Upper lobe of right lung (tissue), 1 donor: Measurements from ENCODE around the gene FFAR3. TPM values are rescaled to one million over a fixed set of nuclear protein-coding genes. Genes with fewer than 3 reads are reported as not detected.

Source experiments
- ATAC-seq: fragments of 200-7000 bp; cut with Tn5 transposase; one replicate; pipeline ENCODE4 v1.9.1; 2020; ENCODE audit warnings: mild to moderate bottlenecking, moderate library complexity
- DNase-seq: peaks from one replicate; pipeline ENCODE4 v3.0.0-alpha.2; 2020
- H3K27ac ChIP-seq: fragments of 200-600 bp; one replicate; pipeline ENCODE4 v1.8.0; 2022
- H3K27me3 ChIP-seq: fragments of 200-600 bp; one replicate; pipeline ENCODE4 v1.8.0; 2022; ENCODE audit warnings: mild to moderate bottlenecking
- H3K36me3 ChIP-seq: fragments of 200-600 bp; one replicate; pipeline ENCODE4 v1.8.0; 2022
- H3K4me1 ChIP-seq: fragments of 200-600 bp; one replicate; pipeline ENCODE4 v1.8.0; 2022
- H3K4me3 ChIP-seq: fragments of 200-600 bp; one replicate; pipeline ENCODE4 v1.8.0; 2022; ENCODE audit warnings: mild to moderate bottlenecking
- H3K9me3 ChIP-seq: fragments of 200-600 bp; one replicate; pipeline ENCODE4 v1.8.0; 2022
- intact Hi-C: fragments of 100-400 bp; cut with DNase I; formaldehyde crosslinking; loops from one replicate; pipeline ENCODE4 v1.11.0; 2022
- total RNA-seq: library from RNA; stranded (reverse); fragmentation: NEBNext Ultra II Directional; extraction: Animal tissue kit (Norgen Biotek cat#: 25700); gene quantifications from one replicate; pipeline ENCODE4 v1.2.1, GENCODE V29; 2021
- TF ChIP-seq, protein P1 (sequence below): fragments of 200-600 bp; IDR thresholded peaks from one replicate; pipeline ENCODE4 v1.8.0; 2022; ENCODE audit warnings: antibody characterized with exemption
- donor health status: DM: no; HTN: yes; CAD: no; lungs with severe emphysema.

Gene FFAR3
- total RNA-seq, 1 donor from 2014 or later = not detected

DNA sequence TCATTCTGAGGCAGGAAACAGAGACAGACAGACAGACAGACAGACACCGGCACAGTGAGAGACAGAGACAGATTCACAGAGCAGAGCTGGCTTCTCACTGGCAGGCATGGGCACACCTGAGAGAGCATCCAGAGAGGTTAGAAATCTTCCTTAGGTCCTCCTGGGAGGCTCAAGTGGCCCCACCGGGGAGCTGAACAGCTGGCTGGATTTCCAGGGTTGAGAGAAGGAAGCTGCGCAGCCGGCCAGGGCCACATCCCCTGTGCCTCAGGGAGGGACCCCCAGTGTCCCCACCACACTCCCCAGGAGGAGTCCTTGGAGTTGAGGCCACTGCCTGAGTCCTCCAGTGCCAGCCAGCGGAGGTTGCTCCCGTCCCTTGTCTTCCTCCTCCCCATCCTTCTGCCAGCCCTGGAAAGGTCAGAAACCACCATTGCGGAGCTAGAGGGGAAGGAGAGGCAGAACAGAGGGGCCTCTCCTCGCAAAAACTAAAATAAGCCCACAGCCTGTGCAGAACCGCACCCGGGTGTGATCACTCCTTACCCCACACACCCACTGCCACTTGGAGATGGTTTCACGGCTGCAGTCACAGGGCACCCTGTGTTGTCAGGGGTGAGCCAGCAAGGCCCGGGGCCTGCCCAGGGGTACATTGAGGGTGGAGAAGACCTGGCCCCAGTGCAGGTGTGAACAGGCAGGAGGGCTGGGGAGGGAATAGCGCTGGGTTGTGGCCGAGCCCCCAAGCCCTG lies 4.2 kb downstream of the FFAR3 start:
- intact Hi-C loops = no loop called here

DNA sequence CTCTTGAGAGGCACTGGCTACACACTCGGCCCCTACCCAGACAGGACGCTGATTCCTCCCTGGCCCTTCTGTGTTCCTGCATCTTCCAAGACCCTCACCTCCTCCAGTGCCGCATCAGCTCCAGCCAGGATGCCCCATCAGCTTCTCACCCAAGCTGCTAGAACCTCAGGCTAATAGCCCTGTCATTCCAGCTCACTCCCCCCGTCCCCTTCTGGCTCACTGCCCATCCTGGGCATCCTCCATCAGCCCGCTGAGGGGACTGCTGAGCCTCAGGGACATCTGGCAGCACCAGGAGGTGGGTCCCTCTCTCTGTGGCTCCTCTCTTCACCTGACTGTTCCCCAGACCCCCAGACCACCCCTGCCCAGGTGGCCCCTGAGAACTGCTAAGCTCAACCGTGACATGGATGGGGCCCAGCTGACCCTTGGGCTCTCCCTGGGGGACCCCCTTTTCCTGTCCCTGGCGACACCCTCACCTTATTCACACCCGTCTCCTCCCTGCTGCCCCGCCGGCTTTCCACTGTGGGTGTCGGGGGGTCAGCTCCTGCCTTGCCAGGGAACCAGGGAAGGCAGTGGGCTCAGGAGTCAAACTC lies 4.8 kb downstream of the FFAR3 start:
- H3K27me3 ChIP-seq = no peaks in the 10 kb centered on the region
- TF ChIP-seq, protein P1, sequence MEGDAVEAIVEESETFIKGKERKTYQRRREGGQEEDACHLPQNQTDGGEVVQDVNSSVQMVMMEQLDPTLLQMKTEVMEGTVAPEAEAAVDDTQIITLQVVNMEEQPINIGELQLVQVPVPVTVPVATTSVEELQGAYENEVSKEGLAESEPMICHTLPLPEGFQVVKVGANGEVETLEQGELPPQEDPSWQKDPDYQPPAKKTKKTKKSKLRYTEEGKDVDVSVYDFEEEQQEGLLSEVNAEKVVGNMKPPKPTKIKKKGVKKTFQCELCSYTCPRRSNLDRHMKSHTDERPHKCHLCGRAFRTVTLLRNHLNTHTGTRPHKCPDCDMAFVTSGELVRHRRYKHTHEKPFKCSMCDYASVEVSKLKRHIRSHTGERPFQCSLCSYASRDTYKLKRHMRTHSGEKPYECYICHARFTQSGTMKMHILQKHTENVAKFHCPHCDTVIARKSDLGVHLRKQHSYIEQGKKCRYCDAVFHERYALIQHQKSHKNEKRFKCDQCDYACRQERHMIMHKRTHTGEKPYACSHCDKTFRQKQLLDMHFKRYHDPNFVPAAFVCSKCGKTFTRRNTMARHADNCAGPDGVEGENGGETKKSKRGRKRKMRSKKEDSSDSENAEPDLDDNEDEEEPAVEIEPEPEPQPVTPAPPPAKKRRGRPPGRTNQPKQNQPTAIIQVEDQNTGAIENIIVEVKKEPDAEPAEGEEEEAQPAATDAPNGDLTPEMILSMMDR = no peak
- H3K4me3 ChIP-seq = no peak overlapping the region
- no peaks in the 10 kb centered on the region for H3K36me3 ChIP-seq
- no peaks in the 10 kb centered on the region for H3K9me3 ChIP-seq
- ATAC-seq = no peak
- H3K4me1 ChIP-seq = peaks cover 2% of the 10 kb centered on the region
- intact Hi-C loops = no loop called here
- DNase-seq = peak; percentile 54
- H3K27ac ChIP-seq = no peak overlapping the region

More for the DNA sequence above, 4.2 kb downstream of the FFAR3 start:
- H3K27me3 ChIP-seq = no peaks in the 10 kb centered on the region
- ATAC-seq = no peak
- no peaks in the 10 kb centered on the region for H3K9me3 ChIP-seq
- TF ChIP-seq, protein P1 = no peak
- peaks cover 7% of the 10 kb centered on the region for H3K4me1 ChIP-seq
- no peak for DNase-seq
- no peaks in the 10 kb centered on the region for H3K36me3 ChIP-seq
- no peak overlapping the region for H3K4me3 ChIP-seq
- no peak overlapping the region for H3K27ac ChIP-seq

DNA sequence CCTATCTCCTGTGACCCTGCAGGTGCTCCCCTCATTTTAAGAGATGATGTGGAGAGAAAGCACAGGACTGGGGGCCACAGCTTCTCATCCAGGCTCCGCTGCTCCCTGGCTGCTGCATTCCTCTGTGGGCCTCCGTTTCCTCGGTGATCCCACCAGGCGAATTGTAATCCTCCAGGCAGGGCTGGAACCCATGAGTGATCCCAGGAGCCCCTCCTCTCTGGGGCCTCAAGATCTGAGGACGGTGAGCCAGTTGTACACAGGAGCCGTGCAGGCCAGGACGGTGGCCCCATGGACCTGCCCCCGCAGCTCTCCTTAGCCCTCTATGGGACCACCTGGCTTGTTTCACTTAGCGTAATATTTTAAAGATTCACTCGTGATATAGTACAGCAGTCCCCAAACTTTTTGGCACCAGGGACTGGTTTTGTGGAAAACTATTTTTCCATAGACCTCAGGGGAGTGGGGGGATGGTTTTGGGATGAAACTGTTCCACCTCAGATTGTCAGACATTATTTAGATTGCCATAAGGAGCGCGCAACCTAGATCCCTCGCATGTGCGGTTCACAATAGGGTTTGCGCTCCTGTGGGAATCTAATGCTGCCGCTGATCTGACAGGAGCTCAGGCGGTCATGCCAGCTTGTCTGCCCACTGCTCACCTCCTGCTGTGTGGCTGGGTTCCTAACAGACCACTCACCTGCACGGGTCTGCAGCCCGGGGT lies 5.6 kb downstream of the FFAR3 start:
- intact Hi-C loops = no loop called here
- Histone ChIP-seq H3K27me3 (no peaks in the 10 kb centered on the region), H3K9me3 (no peaks in the 10 kb centered on the region), H3K36me3 (no peaks in the 10 kb centered on the region), H3K27ac (no peak overlapping the region), H3K4me3 (no peak overlapping the region), H3K4me1 (no peaks in the 10 kb centered on the region)
- TF ChIP-seq, protein P1 = no peak
- ATAC-seq = no peak
- DNase-seq = no peak

DNA sequence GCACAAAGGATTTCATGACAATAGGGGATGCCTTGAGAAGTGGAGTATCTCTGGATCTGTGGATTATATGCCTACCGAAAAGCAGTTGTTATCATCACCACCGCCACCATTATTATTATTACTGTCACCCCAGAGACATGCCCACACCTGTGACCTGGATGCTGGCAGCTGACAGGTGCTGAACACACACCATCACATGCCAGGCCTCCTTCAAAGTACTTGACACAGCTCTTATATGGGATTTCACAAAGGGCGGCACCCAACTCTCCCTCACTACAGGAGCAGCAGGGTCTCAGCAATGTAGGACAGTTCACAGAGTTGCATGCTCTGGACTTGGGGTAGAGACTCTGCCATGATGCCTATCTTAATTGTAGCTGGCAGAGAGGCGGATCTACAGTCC lies 7.0 kb downstream of the FFAR3 start:
- intact Hi-C loops = no loop called here
- Histone ChIP-seq H3K4me3 (no peak overlapping the region), H3K27ac (no peak overlapping the region), H3K9me3 (no peaks in the 10 kb centered on the region), H3K36me3 (no peaks in the 10 kb centered on the region), H3K27me3 (no peaks in the 10 kb centered on the region), H3K4me1 (no peaks in the 10 kb centered on the region)
- TF ChIP-seq, protein P1 = no peak
- peak; percentile 80 for ATAC-seq
- no peak for DNase-seq

DNA sequence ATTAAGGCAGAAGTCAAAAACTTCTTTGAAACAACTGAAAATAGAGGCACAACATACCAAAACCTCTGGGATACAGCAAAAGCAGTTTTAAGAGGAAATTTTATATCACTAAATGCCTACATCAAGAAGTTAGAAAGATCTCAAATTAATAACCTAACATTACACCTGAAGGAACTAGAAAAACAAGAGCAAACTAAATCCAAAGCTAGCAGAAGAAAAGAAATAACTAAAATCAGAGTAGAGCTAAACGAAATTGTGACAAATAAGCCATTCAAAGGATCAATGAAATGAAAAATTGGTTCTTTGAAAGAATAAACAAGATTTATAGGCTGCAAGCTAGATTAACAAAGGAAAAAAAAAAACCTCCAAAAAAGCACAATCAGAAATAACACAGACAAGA lies 10.1 kb downstream of the FFAR3 start:
- Histone ChIP-seq H3K27me3 (no peaks in the 10 kb centered on the region), H3K9me3 (no peaks in the 10 kb centered on the region), H3K36me3 (no peaks in the 10 kb centered on the region), H3K4me3 (no peak overlapping the region), H3K27ac (no peak overlapping the region), H3K4me1 (no peaks in the 10 kb centered on the region)
- TF ChIP-seq, protein P1 = no peak
- no peak for ATAC-seq
- intact Hi-C loops = no loop called here
- DNase-seq = no peak
